ENCODE measurements around the gene C9orf50. TPM values are rescaled to one million over a fixed set of nuclear protein-coding genes. Genes with fewer than 3 reads are reported as not detected.
A peak's percentile ranks its signal among the peaks of the same experiment; 100 is the strongest.

The C9orf50 gene
- total and polyA plus RNA-seq, 2 experiments from 2014 or later = not detected

GRCh38 chr9:129624168-129624759 is 3.4 kb upstream of the C9orf50 start:
- Histone ChIP-seq H3K79me2 (replicated peaks; ENCODE audit: insufficient read depth) (peaks cover 32% of the 10 kb centered on the region), H3K36me3 (ENCODE audit: insufficient read depth) (no peaks in the 10 kb centered on the region), H3K9me2 (ENCODE audit: insufficient read depth) (no peaks in the 10 kb centered on the region), H3K4me3 (no peak overlapping the region), H3K4me1 (ENCODE audit: insufficient read depth) (peaks cover 39% of the 10 kb centered on the region), H3K27me3 (ENCODE audit: insufficient read depth) (peaks cover 34% of the 10 kb centered on the region), H3K4me2 (peak overlapping the region; percentile 100; the same call in 1 of the 2 replicates), H3F3A (replicated peaks; ENCODE audit: low read depth) (0 out of 2 replicates have a peak, but pooled peaks cover 13% of the 10 kb centered on the region), H3K27ac (ENCODE audit: low read depth) (no peak overlapping the region), H2AFZ (no peak overlapping the region), H4K20me1 (replicated peaks; ENCODE audit: insufficient read depth) (peaks cover 25% of the 10 kb centered on the region)
- Mint-ChIP-seq H3K9me3 (no peaks in the 10 kb centered on the region), H3K4me3 (no peak overlapping the region), H3K36me3 (ENCODE audit: low read depth) (peaks cover 12% of the 10 kb centered on the region), H3K27me3 (ENCODE audit: insufficient read depth, low read depth, poor library complexity) (peaks cover 33% of the 10 kb centered on the region), H3K27ac (no peak overlapping the region), H3K4me1 (peaks cover 44% of the 10 kb centered on the region)
- ATAC-seq (peak; percentile 34), DNase-seq (ENCODE audit: low spot score) (peak; percentile 89)
- TF ChIP-seq ZNF331 (CRISPR knock-in tag; IDR thresholded peaks at IDR 0.05; ENCODE audit: low read depth) = no peak
- TF ChIP-seq, protein P1, sequence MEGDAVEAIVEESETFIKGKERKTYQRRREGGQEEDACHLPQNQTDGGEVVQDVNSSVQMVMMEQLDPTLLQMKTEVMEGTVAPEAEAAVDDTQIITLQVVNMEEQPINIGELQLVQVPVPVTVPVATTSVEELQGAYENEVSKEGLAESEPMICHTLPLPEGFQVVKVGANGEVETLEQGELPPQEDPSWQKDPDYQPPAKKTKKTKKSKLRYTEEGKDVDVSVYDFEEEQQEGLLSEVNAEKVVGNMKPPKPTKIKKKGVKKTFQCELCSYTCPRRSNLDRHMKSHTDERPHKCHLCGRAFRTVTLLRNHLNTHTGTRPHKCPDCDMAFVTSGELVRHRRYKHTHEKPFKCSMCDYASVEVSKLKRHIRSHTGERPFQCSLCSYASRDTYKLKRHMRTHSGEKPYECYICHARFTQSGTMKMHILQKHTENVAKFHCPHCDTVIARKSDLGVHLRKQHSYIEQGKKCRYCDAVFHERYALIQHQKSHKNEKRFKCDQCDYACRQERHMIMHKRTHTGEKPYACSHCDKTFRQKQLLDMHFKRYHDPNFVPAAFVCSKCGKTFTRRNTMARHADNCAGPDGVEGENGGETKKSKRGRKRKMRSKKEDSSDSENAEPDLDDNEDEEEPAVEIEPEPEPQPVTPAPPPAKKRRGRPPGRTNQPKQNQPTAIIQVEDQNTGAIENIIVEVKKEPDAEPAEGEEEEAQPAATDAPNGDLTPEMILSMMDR (conservative IDR thresholded peaks at IDR 0.05; ENCODE audit: low read depth in 2 of 2) = peak; percentile 79 to 88

- H3K9me2 ChIP-seq (ENCODE audit: insufficient read depth) = no peaks in the 10 kb centered on the region
- H3K27ac ChIP-seq (ENCODE audit: low read depth) = no peak overlapping the region
- Mint-ChIP-seq H3K27me3 (ENCODE audit: insufficient read depth, low read depth, poor library complexity) (peaks cover 40% of the 10 kb centered on the region), H3K9me3 (no peaks in the 10 kb centered on the region), H3K27ac (no peak overlapping the region), H3K4me1 (peaks cover 38% of the 10 kb centered on the region), H3K36me3 (ENCODE audit: low read depth) (peaks cover 6% of the 10 kb centered on the region), H3K4me3 (no peak overlapping the region; the same call in 2 of the 3 replicates)
- H2AFZ ChIP-seq = no peak overlapping the region
- no peak overlapping the region for H3K4me2 ChIP-seq
- H3K36me3 ChIP-seq (ENCODE audit: insufficient read depth) = no peaks in the 10 kb centered on the region
- H4K20me1 ChIP-seq (replicated peaks; ENCODE audit: insufficient read depth) = peaks cover 16% of the 10 kb centered on the region
- H3K27me3 ChIP-seq (ENCODE audit: insufficient read depth) = peaks cover 44% of the 10 kb centered on the region
- no peak overlapping the region for H3K4me3 ChIP-seq
- DNase-seq (ENCODE audit: low spot score) (no peak), ATAC-seq (no peak)
- no peak for TF ChIP-seq ZNF331 (CRISPR knock-in tag; IDR thresholded peaks at IDR 0.05; ENCODE audit: low read depth)
- H3K79me2 ChIP-seq (replicated peaks; ENCODE audit: insufficient read depth) = peaks cover 23% of the 10 kb centered on the region
- peaks cover 37% of the 10 kb centered on the region for H3K4me1 ChIP-seq (ENCODE audit: insufficient read depth)
- 0 out of 2 replicates have a peak, but pooled peaks cover 15% of the 10 kb centered on the region for H3F3A ChIP-seq (replicated peaks; ENCODE audit: low read depth)
These were observed 2.4 kb upstream of the C9orf50 start for GRCh38 chr9:129623331-129623730.

- H3K27ac Mint-ChIP-seq = no peak overlapping the region
These were observed 873 bp downstream of the C9orf50 start for GRCh38 chr9:129619787-129620668.

More at GRCh38 chr9:129619787-129620668, 873 bp downstream of the C9orf50 start:
- H2AFZ ChIP-seq = peak overlapping the region; percentile 90
- H3K36me3 ChIP-seq (ENCODE audit: insufficient read depth) = no peaks in the 10 kb centered on the region
- Mint-ChIP-seq H3K27me3 (ENCODE audit: insufficient read depth, low read depth, poor library complexity) (peaks cover 49% of the 10 kb centered on the region), H3K36me3 (ENCODE audit: low read depth) (no peaks in the 10 kb centered on the region; the same call in 2 of the 3 replicates), H3K4me1 (peaks cover 18% of the 10 kb centered on the region), H3K9me3 (no peaks in the 10 kb centered on the region), H3K4me3 (peak overlapping the region; percentile 59)
- H3K9me2 ChIP-seq (ENCODE audit: insufficient read depth) = no peaks in the 10 kb centered on the region
- peak; percentile 59 for ATAC-seq
- H3K27ac ChIP-seq (ENCODE audit: low read depth) = no peak overlapping the region
- no peaks in the 10 kb centered on the region for H3K79me2 ChIP-seq (replicated peaks; ENCODE audit: insufficient read depth)
- peaks cover 15% of the 10 kb centered on the region for H3K4me1 ChIP-seq (ENCODE audit: insufficient read depth)
- H3K4me3 ChIP-seq = peak overlapping the region; percentile 63
- peak; percentile 69 for DNase-seq (ENCODE audit: low spot score)
- peak overlapping the region; percentile 84 for H3K4me2 ChIP-seq
- H3F3A ChIP-seq (replicated peaks; ENCODE audit: low read depth) = 0 out of 2 replicates have a peak, but pooled peaks cover 12% of the 10 kb centered on the region
- H3K27me3 ChIP-seq (ENCODE audit: insufficient read depth) = peaks cover 48% of the 10 kb centered on the region
- TF ChIP-seq EZH2 (IDR thresholded peaks at IDR 0.05; ENCODE audit: low read depth, unreplicated experiment) (peak; percentile 17), JUNB (IDR thresholded peaks at IDR 0.05; ENCODE audit: unreplicated experiment) (no peak), NANOG (IDR thresholded peaks at IDR 0.05; ENCODE audit: borderline replicate concordance) (no peak), POLR2AphosphoS5 (IDR thresholded peaks at IDR 0.05; ENCODE audit: low read depth) (peak; percentile 35; the same call in 1 of the 2 replicates), ZNF331 (CRISPR knock-in tag; IDR thresholded peaks at IDR 0.05; ENCODE audit: low read depth) (no peak)
- TF ChIP-seq, protein P1 (conservative IDR thresholded peaks at IDR 0.05; ENCODE audit: low read depth in 2 of 2) = peak in 1 of 2 experiments; percentile 29; a peak in 2 of 4 replicates
- no peaks in the 10 kb centered on the region for H4K20me1 ChIP-seq (replicated peaks; ENCODE audit: insufficient read depth)

All from GM23338 (cell line).